Keratinocyte (primary cell): ENCODE data around the gene PLEKHA8. TPM values are rescaled to one million over a fixed set of nuclear protein-coding genes. Genes with fewer than 3 reads are reported as not detected.

Experiments
- DNase-seq: peaks from one replicate; pipeline ENCODE4 v3.0.0-alpha.2; 2011; ENCODE audit warnings: low read depth, missing footprints, low spot score
- FAIRE-seq: peaks from 2 replicates; lab custom pipeline; 2011; peaks lifted over from hg19 to GRCh38; lab: Jason Lieb, UNC
- H2AFZ ChIP-seq: 2 replicates; pipeline ENCODE4 v1.6.0; 2012; ENCODE audit warnings: low read length, control low read depth, inconsistent platforms; ENCODE audit not compliant: control insufficient read depth
- H3K27ac ChIP-seq: 2 replicates; pipeline ENCODE4 v1.5.1; 2011; ENCODE audit warnings: low read length; ENCODE audit not compliant: control insufficient read depth, insufficient read depth
- H3K27me3 ChIP-seq: 3 replicates; pipeline ENCODE4 v1.6.0; 2011; ENCODE audit warnings: low read length; ENCODE audit not compliant: control insufficient read depth, insufficient read depth; ENCODE audit errors: extremely low read depth
- H3K36me3 ChIP-seq, 2 experiments: 2 replicates in 1 of 2; 3 replicates in 1 of 2; pipeline ENCODE4 v1.5.1; 2011; ENCODE audit warnings: low read length in 2 of 2, mild to moderate bottlenecking in 1 of 2; ENCODE audit not compliant: control insufficient read depth in 2 of 2, insufficient read depth in 2 of 2; ENCODE audit errors: extremely low read depth in 1 of 2
- H3K4me1 ChIP-seq: 3 replicates; pipeline ENCODE4 v1.5.1; 2011; ENCODE audit warnings: low read length; ENCODE audit not compliant: control insufficient read depth, insufficient read depth; ENCODE audit errors: extremely low read depth
- H3K4me2 ChIP-seq: 3 replicates; pipeline ENCODE4 v1.6.0; 2011; ENCODE audit warnings: low read depth, low read length; ENCODE audit not compliant: control insufficient read depth, insufficient read depth; ENCODE audit errors: extremely low read depth
- H3K4me3 ChIP-seq, 3 experiments: fragments of 200-600 bp in 1 of 3; sonication (generic) in 1 of 3; 2 replicates in 2 of 3; 3 replicates in 1 of 3; pipeline ENCODE4 v1.5.1; 2011 to 2016; ENCODE audit warnings: low read length in 3 of 3, mild to moderate bottlenecking in 3 of 3, control low read depth in 2 of 3, inconsistent platforms in 1 of 3, low read depth in 1 of 3, mixed read lengths in 1 of 3, mixed run types in 1 of 3, moderate library complexity in 1 of 3; ENCODE audit not compliant: control insufficient read depth in 2 of 3, insufficient read depth in 2 of 3; ENCODE audit errors: extremely low read depth in 1 of 3
- H3K79me2 ChIP-seq: 2 replicates; pipeline ENCODE4 v1.6.0; 2012; ENCODE audit warnings: low read length; ENCODE audit not compliant: control insufficient read depth, insufficient read depth
- H3K9ac ChIP-seq: 3 replicates; pipeline ENCODE4 v1.6.0; 2011; ENCODE audit warnings: low read length; ENCODE audit not compliant: control insufficient read depth, insufficient read depth; ENCODE audit errors: extremely low read depth
- H3K9me1 ChIP-seq: 3 replicates; pipeline ENCODE4 v1.6.0; 2011; ENCODE audit warnings: low read length; ENCODE audit not compliant: control insufficient read depth, insufficient read depth; ENCODE audit errors: extremely low read depth
- H3K9me3 ChIP-seq: 2 replicates; pipeline ENCODE4 v1.5.1; 2012; ENCODE audit warnings: low read depth, low read length; ENCODE audit not compliant: control insufficient read depth
- H4K20me1 ChIP-seq: 3 replicates; pipeline ENCODE4 v1.6.0; 2011; ENCODE audit warnings: low read length; ENCODE audit not compliant: control insufficient read depth, insufficient read depth; ENCODE audit errors: extremely low read depth
- CTCF ChIP-seq, 3 experiments: IDR thresholded peaks in 1 of 3; conservative IDR thresholded peaks in 1 of 3; optimal IDR thresholded peaks in 1 of 3; 2 replicates in 2 of 3; 3 replicates in 1 of 3; pipeline versions ENCODE3 to v1.5.1; 2011; ENCODE audit warnings: low read length in 3 of 3, mild to moderate bottlenecking in 3 of 3, moderate library complexity in 2 of 3, control low read depth in 1 of 3, inconsistent platforms in 1 of 3; ENCODE audit not compliant: insufficient read depth in 2 of 3; ENCODE audit errors: extremely low read depth in 1 of 3
- EZH2 ChIP-seq: IDR thresholded peaks from one replicate; pipeline ENCODE4 v1.6.1; 2012; ENCODE audit warnings: inconsistent platforms, mild to moderate bottlenecking, low read length, moderate library complexity
- dilution Hi-C: fragments of 300-500 bp; cut with MboI; formaldehyde crosslinking; loops from one replicate; pipeline ENCODE4 v1.7.0; 2020; ENCODE audit warnings: low sequenced_read_pairs; ENCODE audit not compliant: extremely low pct_ligation_motif_present
- polyA plus RNA-seq, 5 experiments: library from polyadenylated mRNA; depleted of rRNA in 3 of 5; stranded (reverse) in 3 of 5; stranded (forward) in 1 of 5; unstranded in 1 of 5; fragments of >200 nt; gene quantifications; 1 replicate in 1 of 5; 2 replicates in 3 of 5; 3 replicates in 1 of 5; pipeline versions ENCODE4 v1.2.1 to v1.2.3, GENCODE V29; 2011 to 2012; ENCODE audit warnings: missing spikeins in 2 of 5, low read depth in 1 of 5, low replicate concordance in 1 of 5

PLEKHA8 gene
- polyA plus RNA-seq, 1 donor (not counting 4 experiments of a cell fraction or from before 2014, with no cell fraction given): 9.6 TPM

GRCh38 chr7:30074422-30075030, 46.3 kb downstream of the PLEKHA8 start:
- dilution Hi-C loops: no loop called here

GRCh38 chr7:30076411-30076810, 48.2 kb downstream of the PLEKHA8 start:
- dilution Hi-C loops: no loop called here
- TF ChIP-seq EZH2: no peak
- TF ChIP-seq CTCF (optimal IDR thresholded peaks at IDR 0.05 in 1 of 3, IDR thresholded peaks at IDR 0.05 in 1 of 3, conservative IDR thresholded peaks at IDR 0.05 in 1 of 3; ENCODE audit: extremely low read depth in 1 of 3, insufficient read depth in 2 of 3, low read length in 3 of 3): no peak
- H3K9ac ChIP-seq: no peak overlapping the region
- no peaks in the 10 kb centered on the region for H3K4me1 ChIP-seq
- no peaks in the 10 kb centered on the region for H3K27me3 ChIP-seq
- no peaks in the 10 kb centered on the region for H3K79me2 ChIP-seq
- no peak for DNase-seq
- no peak overlapping the region for H3K4me3 ChIP-seq
- no peak overlapping the region for H3K4me2 ChIP-seq
- no peaks in the 10 kb centered on the region for H4K20me1 ChIP-seq
- no peak for FAIRE-seq
- H2AFZ ChIP-seq: no peak overlapping the region
- H3K9me3 ChIP-seq: no peaks in the 10 kb centered on the region
- H3K27ac ChIP-seq: no peak overlapping the region
- H3K9me1 ChIP-seq: no peaks in the 10 kb centered on the region
- H3K36me3 ChIP-seq: peaks cover 3 to 4% of the 10 kb centered on the region in 2 experiments

More at GRCh38 chr7:30074422-30075030, 46.3 kb downstream of the PLEKHA8 start:
- Histone ChIP-seq H3K4me1 (no peaks in the 10 kb centered on the region), H3K9me1 (no peaks in the 10 kb centered on the region), H3K4me3 (no peak overlapping the region), H3K27me3 (no peaks in the 10 kb centered on the region), H3K4me2 (no peak overlapping the region), H3K9me3 (no peaks in the 10 kb centered on the region), H4K20me1 (no peaks in the 10 kb centered on the region), H3K27ac (no peak overlapping the region), H3K9ac (no peak overlapping the region), H3K79me2 (no peaks in the 10 kb centered on the region), H3K36me3 (peaks cover 2 to 3% of the 10 kb centered on the region in 2 experiments), H2AFZ (no peak overlapping the region)
- FAIRE-seq (peak; percentile 77), DNase-seq (no peak)
- TF ChIP-seq CTCF (optimal IDR thresholded peaks at IDR 0.05 in 1 of 3, IDR thresholded peaks at IDR 0.05 in 1 of 3, conservative IDR thresholded peaks at IDR 0.05 in 1 of 3; ENCODE audit: extremely low read depth in 1 of 3, insufficient read depth in 2 of 3, low read length in 3 of 3) (peak in 2 of 3 experiments; percentile 32 to 52), EZH2 (no peak)
